Caco-2 (cell line): ENCODE measurements around the gene MTOR. TPM values are rescaled to one million over a fixed set of nuclear protein-coding genes. Genes with fewer than 3 reads are reported as not detected.
"Not testable (repeated sequence)": the region's sequence is repeated elsewhere in the genome, so short reads cannot be mapped to it uniquely, and the experiment has no call there.

Source experiments
- BruUV-seq: library from RNA; stranded (reverse); fragments of 400-500 nt; replicated peaks from 2 replicates; lab custom pipeline; 2021; lab: Mats Ljungman, UMichigan
- CTCF ChIA-PET: fragments of 300-600 bp; sonication (Branson Sonifier 250); formaldehyde crosslinking; loops from one replicate; lab custom pipeline; 2022; ENCODE audit warnings: antibody characterized with exemption; lab: Charles Lee
- POLR2A ChIA-PET: fragments of 300-600 bp; sonication (Branson Sonifier 250); formaldehyde crosslinking; loops from one replicate; lab custom pipeline; 2022; ENCODE audit warnings: antibody characterized with exemption; lab: Charles Lee
- DNase-seq, 2 experiments: peaks; one replicate each; pipeline versions ENCODE4 v3.0.0 to v3.0.0-alpha.2; 2020 to 2022
- H3K27me3 ChIP-seq: replicated peaks from 2 replicates; pipeline ENCODE4 v1.6.0; 2011; ENCODE audit warnings: low read length; ENCODE audit not compliant: control insufficient read depth, insufficient read depth
- H3K36me3 ChIP-seq: 2 replicates; pipeline ENCODE4 v1.5.1; 2011; ENCODE audit warnings: low read length; ENCODE audit not compliant: control insufficient read depth, insufficient read depth
- H3K4me1 ChIP-seq: fragments of 250-450 bp; sonication (Bioruptor Pico); 2 replicates; pipeline ENCODE4 v1.5.1; 2020; ENCODE audit warnings: mild to moderate bottlenecking
- H3K4me3 ChIP-seq: 2 replicates; pipeline ENCODE4 v1.5.1; 2011; ENCODE audit warnings: low read depth, mild to moderate bottlenecking, control low read depth, low read length
- H3K9me3 ChIP-seq: fragments of 250-450 bp; sonication (Bioruptor Pico); 2 replicates; pipeline ENCODE4 v1.5.1; 2020; ENCODE audit warnings: mild to moderate bottlenecking, moderate library complexity
- H3K27ac Mint-ChIP-seq: one replicate; pipeline ENCODE4 v1.8.0; 2022; ENCODE audit warnings: mixed read lengths; ENCODE audit not compliant: unreplicated experiment
- H3K27me3 Mint-ChIP-seq: one replicate; pipeline ENCODE4 v1.8.0; 2022; ENCODE audit warnings: mixed read lengths; ENCODE audit not compliant: insufficient read depth, unreplicated experiment
- H3K36me3 Mint-ChIP-seq: one replicate; pipeline ENCODE4 v1.8.0; 2022; ENCODE audit warnings: mild to moderate bottlenecking, mixed read lengths; ENCODE audit not compliant: insufficient read depth, unreplicated experiment
- H3K4me1 Mint-ChIP-seq: one replicate; pipeline ENCODE4 v1.8.0; 2022; ENCODE audit warnings: low read depth, mixed read lengths; ENCODE audit not compliant: unreplicated experiment
- H3K4me3 Mint-ChIP-seq: one replicate; pipeline ENCODE4 v1.8.0; 2022; ENCODE audit warnings: mild to moderate bottlenecking, moderate library complexity, mixed read lengths; ENCODE audit not compliant: unreplicated experiment
- H3K9me3 Mint-ChIP-seq: one replicate; pipeline ENCODE4 v1.8.0; 2022; ENCODE audit warnings: mixed read lengths; ENCODE audit not compliant: unreplicated experiment
- CTCF ChIP-seq, 2 experiments: fragments of 200-600 bp in 1 of 2; IDR thresholded peaks; 1 replicate in 1 of 2; 2 replicates in 1 of 2; pipeline versions ENCODE4 v1.5.1 to v1.8.0; 2011 to 2022; ENCODE audit warnings: antibody characterized with exemption in 1 of 2, control low read depth in 1 of 2, inconsistent platforms in 1 of 2, low read depth in 1 of 2, low read length in 1 of 2, mild to moderate bottlenecking in 1 of 2, moderate library complexity in 1 of 2; ENCODE audit not compliant: insufficient read depth in 1 of 2, severe bottlenecking in 1 of 2, unreplicated experiment in 1 of 2
- intact Hi-C: fragments of 100-400 bp; cut with micrococcal nuclease; formaldehyde crosslinking; loops from one replicate; pipeline ENCODE4 v1.10.0; 2022; ENCODE audit not compliant: unreplicated experiment
- total RNA-seq: library from RNA; stranded (reverse); gene quantifications from 2 replicates; pipeline ENCODE4 v1.2.3, GENCODE V29; 2022

Gene MTOR
- total RNA-seq, 1 experiment from 2014 or later = 45.7 TPM

GRCh38 chr1:11272832-11273594, 10.7 kb upstream of the MTOR start, which contains the start of gene UBIAD1:
Gene UBIAD1 (plus strand): TSS chr1:11273198. CDS start chr1:11273532, 334 bp downstream.
- H3K4me3 Mint-ChIP-seq = peak within 1 kb of the TSS; percentile 89
- no peaks in the 10 kb centered on the region for H3K9me3 Mint-ChIP-seq
- no peaks in the 10 kb centered on the region for H3K27me3 Mint-ChIP-seq
- Histone ChIP-seq H3K4me3 (peak within 1 kb of the TSS; percentile 88), H3K27me3 (no peaks in the 10 kb centered on the region), H3K36me3 (no peaks in the 10 kb centered on the region), H3K4me1 (peaks cover 4% of the 10 kb centered on the region; the same call in 1 of the 2 replicates), H3K9me3 (no peaks in the 10 kb centered on the region)
- CTCF ChIA-PET = interaction anchor here (0.6 to 1.1 kb wide), 4 partner anchors 10 to 1630 kb away, joined by 3 to 6 read pairs (median 4); partner anchors contain the start of gene MTOR
- peak in 1 of 2 experiments; percentile 8 for TF ChIP-seq CTCF (IDR thresholded peaks at IDR 0.05; ENCODE audit: insufficient read depth in 1 of 2, low read depth in 1 of 2, low read length in 1 of 2, severe bottlenecking in 1 of 2, unreplicated experiment in 1 of 2)
- POLR2A ChIA-PET = interaction anchor here (0.6 to 1.3 kb wide), 3 partner anchors 10 to 381 kb away, joined by 4 to 10 read pairs (median 5); partner anchors contain the start of gene MTOR
- intact Hi-C loops = no loop called here
- DNase-seq = peak; percentile 78 to 82
- peaks cover 13% of the 10 kb centered on the region for H3K4me1 Mint-ChIP-seq
- peak within 1 kb of the TSS; percentile 85 for H3K27ac Mint-ChIP-seq
- BruUV-seq = no TSS peak
- H3K36me3 Mint-ChIP-seq = peaks cover 18% of the 10 kb centered on the region

- ChIA-PET POLR2A (interaction anchor here (0.6 to 1.3 kb wide), 3 partner anchors 10 to 381 kb away, joined by 4 to 10 read pairs (median 5); partner anchors contain the start of gene MTOR), CTCF (interaction anchor here (0.6 to 1.1 kb wide), 4 partner anchors 10 to 1629 kb away, joined by 3 to 6 read pairs (median 4); partner anchors contain the start of gene MTOR)
- DNase-seq = no peak
- Mint-ChIP-seq H3K4me3 (peak overlapping the region; percentile 89), H3K27me3 (no peaks in the 10 kb centered on the region), H3K4me1 (peaks cover 13% of the 10 kb centered on the region), H3K9me3 (no peaks in the 10 kb centered on the region), H3K27ac (no peak overlapping the region), H3K36me3 (peaks cover 18% of the 10 kb centered on the region)
- no TSS peak for BruUV-seq
- no peak for TF ChIP-seq CTCF (IDR thresholded peaks at IDR 0.05; ENCODE audit: insufficient read depth in 1 of 2, low read depth in 1 of 2, low read length in 1 of 2, severe bottlenecking in 1 of 2, unreplicated experiment in 1 of 2)
- Histone ChIP-seq H3K9me3 (no peaks in the 10 kb centered on the region), H3K4me3 (peak overlapping the region; percentile 15; the same call in 1 of the 2 replicates), H3K36me3 (no peaks in the 10 kb centered on the region), H3K27me3 (no peaks in the 10 kb centered on the region), H3K4me1 (peaks cover 4% of the 10 kb centered on the region; the same call in 1 of the 2 replicates)
- intact Hi-C loops = no loop called here
These were observed 10.1 kb upstream of the MTOR start for GRCh38 chr1:11272544-11272831.

- H3K36me3 ChIP-seq, H3K4me1 ChIP-seq, H3K4me1 Mint-ChIP-seq, H3K9me3 ChIP-seq, H3K27ac Mint-ChIP-seq, POLR2A ChIA-PET, H3K4me3 Mint-ChIP-seq, intact Hi-C loops, H3K27me3 ChIP-seq, BruUV-seq, H3K4me3 ChIP-seq, H3K27me3 Mint-ChIP-seq, H3K36me3 Mint-ChIP-seq: not testable (repeated sequence)
- peak in 1 of 2 experiments; percentile 7 for DNase-seq
- H3K9me3 Mint-ChIP-seq = peaks cover 11% of the 10 kb centered on the region
- CTCF ChIA-PET = interaction anchor here (1.2 kb wide), 1 partner anchor 26 kb away, joined by 3 read pairs; no protein-coding TSS in a partner anchor
These were observed 5.3 kb upstream of the MTOR start for GRCh38 chr1:11267350-11268337.
